GM12801 (cell line): ENCODE measurements around the gene PTGES2.

Source experiments
- TF ChIP-seq, protein P1 (sequence below): IDR thresholded peaks from one replicate; pipeline ENCODE4 v1.5.1; 2011; ENCODE audit warnings: control low read depth; ENCODE audit not compliant: insufficient read length; ENCODE audit errors: extremely low read depth

Gene PTGES2

DNA sequence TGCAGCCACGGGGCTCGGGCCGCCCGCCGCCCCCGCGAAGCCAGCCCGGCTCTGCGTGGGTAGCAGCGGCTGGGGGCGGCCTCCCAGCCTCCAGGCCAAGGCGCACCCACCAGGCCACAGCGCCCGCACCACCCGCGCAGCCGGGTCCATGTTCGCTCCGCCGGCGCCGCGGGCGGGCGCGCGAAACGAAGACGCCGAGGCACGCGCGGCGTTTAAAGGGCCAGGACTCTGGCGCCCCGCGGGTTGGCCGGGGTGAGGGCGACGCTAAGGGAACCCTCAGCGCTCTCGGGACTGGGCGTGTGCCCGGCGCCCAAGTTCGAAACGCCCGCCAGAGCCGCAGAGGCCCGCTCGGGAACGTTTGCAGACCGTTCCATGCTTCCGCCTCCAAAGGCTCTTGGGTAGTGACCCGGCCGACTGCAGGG is at the start of gene PTGES2:
Gene PTGES2, minus strand, starts transcription at position 162 of the 422 bp plus-strand sequence. Its CDS starts 12 bp downstream, at position 150.
- TF ChIP-seq, protein P1, sequence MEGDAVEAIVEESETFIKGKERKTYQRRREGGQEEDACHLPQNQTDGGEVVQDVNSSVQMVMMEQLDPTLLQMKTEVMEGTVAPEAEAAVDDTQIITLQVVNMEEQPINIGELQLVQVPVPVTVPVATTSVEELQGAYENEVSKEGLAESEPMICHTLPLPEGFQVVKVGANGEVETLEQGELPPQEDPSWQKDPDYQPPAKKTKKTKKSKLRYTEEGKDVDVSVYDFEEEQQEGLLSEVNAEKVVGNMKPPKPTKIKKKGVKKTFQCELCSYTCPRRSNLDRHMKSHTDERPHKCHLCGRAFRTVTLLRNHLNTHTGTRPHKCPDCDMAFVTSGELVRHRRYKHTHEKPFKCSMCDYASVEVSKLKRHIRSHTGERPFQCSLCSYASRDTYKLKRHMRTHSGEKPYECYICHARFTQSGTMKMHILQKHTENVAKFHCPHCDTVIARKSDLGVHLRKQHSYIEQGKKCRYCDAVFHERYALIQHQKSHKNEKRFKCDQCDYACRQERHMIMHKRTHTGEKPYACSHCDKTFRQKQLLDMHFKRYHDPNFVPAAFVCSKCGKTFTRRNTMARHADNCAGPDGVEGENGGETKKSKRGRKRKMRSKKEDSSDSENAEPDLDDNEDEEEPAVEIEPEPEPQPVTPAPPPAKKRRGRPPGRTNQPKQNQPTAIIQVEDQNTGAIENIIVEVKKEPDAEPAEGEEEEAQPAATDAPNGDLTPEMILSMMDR, result no peak

DNA sequence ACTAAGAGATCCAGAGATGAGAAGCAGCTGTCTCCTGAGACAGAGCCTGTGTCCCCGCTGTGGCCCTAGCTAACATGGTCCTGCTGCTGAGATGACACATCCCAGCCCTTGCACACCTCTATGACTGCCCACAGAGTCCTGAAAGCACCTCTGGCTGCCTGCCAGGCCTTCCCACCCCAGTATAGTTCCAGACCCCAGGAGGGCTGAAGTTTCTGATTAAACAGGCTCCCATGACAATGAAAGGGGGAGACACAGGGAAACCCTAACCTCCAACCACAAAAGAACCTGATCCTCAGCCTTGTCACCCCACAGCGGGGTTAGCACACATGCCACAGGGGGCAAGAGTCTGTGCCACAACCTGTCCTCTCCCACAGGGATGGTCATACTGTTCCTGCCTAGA is 48.2 kb upstream of the PTGES2 start:
- TF ChIP-seq, protein P1, result no peak

DNA sequence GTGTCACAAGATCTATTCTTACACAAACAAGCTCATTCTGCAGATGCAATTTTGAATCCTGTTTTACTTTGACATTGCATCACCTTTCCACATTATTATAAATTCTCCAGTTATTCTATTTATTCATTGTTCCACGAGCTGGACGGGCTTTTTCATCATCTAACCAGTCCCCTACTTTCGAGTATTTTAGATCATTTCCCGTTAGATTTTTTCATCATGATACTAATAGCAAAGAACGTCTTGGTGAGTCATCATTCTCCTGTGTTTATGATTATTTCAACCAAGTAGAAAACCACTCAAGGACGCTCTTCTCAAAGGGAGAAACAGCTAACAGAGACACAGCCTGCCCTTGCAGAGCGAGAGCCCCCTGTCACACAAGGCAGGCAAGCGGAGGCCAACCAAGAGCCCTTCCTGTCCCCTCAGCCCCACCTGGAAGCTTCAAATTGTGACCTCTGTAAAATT is 47.6 kb upstream of the PTGES2 start:
- TF ChIP-seq, protein P1, result no peak

DNA sequence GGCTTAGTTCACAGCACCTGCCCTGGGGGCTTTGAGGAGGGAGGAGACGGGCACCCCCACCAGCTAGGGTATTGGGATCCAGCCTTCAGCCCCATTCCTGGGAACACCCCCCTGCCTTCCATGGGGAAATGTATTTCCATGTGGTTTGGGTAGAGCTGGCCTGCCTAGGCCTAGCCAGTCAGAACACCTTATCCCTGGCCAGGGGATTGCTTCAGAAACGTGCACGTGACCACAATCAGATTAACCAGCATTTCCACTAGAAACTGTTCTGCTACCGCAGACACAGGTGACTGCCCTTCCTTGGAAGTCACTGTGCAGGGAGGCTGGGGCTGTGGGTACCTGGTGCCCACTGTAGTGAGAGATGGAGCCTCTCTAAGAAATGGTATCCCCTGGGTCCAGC is 46.5 kb upstream of the PTGES2 start:
- TF ChIP-seq, protein P1, result no peak

DNA sequence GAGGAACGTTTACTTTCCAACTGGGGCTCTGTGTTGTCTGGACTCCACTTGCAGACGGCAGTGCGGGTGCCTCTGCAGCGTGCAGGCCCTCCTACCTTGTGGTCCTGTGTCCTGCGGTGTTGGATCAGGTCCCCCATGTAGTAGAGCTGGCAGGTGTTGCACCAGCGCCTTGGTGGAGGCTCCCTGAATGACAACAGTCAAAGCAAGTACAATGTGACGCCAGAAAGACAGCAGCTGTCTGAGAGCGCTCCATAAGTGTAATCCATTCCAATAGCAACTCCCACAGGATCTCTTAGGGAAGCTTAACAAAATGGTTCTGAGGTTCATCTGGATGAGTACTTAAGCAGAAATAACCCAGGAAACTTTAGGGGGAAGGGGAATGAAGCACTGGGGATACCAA is 42.4 kb upstream of the PTGES2 start:
- TF ChIP-seq, protein P1, result no peak

DNA sequence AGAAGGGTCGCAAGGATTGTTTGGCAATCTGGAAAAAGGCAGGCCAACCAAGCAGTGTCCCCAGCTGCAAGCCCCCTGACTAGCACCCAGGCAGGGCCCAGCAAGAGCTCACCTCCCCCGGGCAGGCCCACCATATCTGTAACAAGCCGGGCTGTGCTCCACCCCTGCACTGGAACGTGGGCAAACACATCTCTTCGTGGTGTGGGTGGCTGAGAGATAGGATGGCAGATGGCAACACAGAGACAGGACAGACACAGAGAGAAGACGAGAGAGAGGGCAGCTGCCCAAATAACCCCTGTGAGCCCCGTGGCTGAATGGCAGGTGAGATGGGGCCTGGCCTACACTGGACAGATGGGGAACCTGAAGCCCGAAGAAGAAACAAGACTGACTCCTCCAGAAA is 42.0 kb upstream of the PTGES2 start:
- TF ChIP-seq, protein P1, result no peak

DNA sequence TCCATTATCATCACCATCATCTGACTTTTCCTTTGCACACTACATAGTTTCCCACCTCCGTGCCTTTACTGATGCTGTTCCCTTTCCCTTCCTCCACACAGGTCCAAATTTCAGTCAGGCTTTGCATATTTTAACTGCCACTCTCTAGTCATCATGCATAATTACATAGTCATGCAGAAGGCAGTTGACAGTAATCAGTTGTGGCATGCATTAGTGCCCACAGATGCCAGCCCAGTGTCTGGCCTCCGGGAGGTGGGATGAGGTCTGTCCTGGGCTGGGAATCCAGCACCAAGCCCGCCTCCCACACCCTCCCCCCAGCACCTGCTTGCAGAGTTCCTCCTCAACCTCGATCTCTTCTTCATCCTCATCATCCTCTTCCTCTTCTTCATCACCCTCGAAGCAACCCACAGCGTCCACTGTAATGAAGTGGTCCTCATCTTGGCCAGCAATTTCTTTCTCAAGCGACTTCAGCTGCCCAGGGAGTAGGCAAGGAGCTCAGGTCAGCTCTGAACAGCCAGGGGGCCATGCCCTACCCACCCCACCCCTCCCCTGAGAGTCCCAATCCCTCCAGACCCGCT is 41.3 kb upstream of the PTGES2 start:
- TF ChIP-seq, protein P1, result no peak
